Adrenal gland (tissue), 5 donors: Measurements from ENCODE around the gene CALHM3.

Source experiments
- CTCF ChIP-seq, 6 experiments: fragments of 450-650 bp in 4 of 6; fragments of 200-600 bp in 2 of 6; sonication (generic) in 1 of 6; IDR thresholded peaks; 1 replicate in 5 of 6; 2 replicates in 1 of 6; pipeline versions ENCODE4 v1.5.1 to v1.8.0; 2016 to 2021; ENCODE audit warnings: antibody characterized with exemption in 6 of 6, mild to moderate bottlenecking in 2 of 6, moderate library complexity in 1 of 6
- POLR2A ChIP-seq, 2 donors: fragments of 450-650 bp; IDR thresholded peaks; one replicate each; pipeline ENCODE4 v1.6.1; 2017; ENCODE audit warnings: antibody characterized with exemption in 2 of 2, mild to moderate bottlenecking in 2 of 2, moderate library complexity in 1 of 2
- donor health status: DM: no; HTN: no; CAD: no.

GRCh38 chr10:103440416-103440815 lies 38.6 kb downstream of the CALHM3 start:
- TF ChIP-seq CTCF (IDR thresholded peaks at IDR 0.05) (no peak), POLR2A (IDR thresholded peaks at IDR 0.05) (no peak)
